ENCODE measurements around the gene PWWP2B.

The PWWP2B gene

GRCh38 chr10:132387764-132388210 is 9.2 kb upstream of the PWWP2B start:
- peaks cover 0 to 34% (median 5%) of the 10 kb centered on the region in 11 experiments; a peak in 7 of 22 replicates for H4K20me1 ChIP-seq
- H3K27ac ChIP-seq: peak overlapping the region; percentile 47 to 72 (median 60); a peak in 19 of 22 replicates
- H3K4me1 ChIP-seq: peaks cover 40 to 77% (median 71%) of the 10 kb centered on the region in 10 experiments
- H3K4me3 ChIP-seq: peak overlapping the region in 5 of 10 experiments; percentile 7 to 36 (median 36); a peak in 6 of 20 replicates
- peak overlapping the region; percentile 75 to 95 (median 84) for H3K4me2 ChIP-seq
- H3K9me3 ChIP-seq (replicated peaks in 1 of 11): no peaks in the 10 kb centered on the region
- peak overlapping the region; percentile 29 to 69 (median 60); a peak in 19 of 22 replicates for H3K9ac ChIP-seq
- peaks cover 0 to 45% (median 26%) of the 10 kb centered on the region in 11 experiments; a peak in 16 of 22 replicates for H3K27me3 ChIP-seq
- no peak for TF ChIP-seq Cebpa-rat (IDR thresholded peaks at IDR 0.05)
- no peaks in the 10 kb centered on the region for H3K36me3 ChIP-seq

- no peaks in the 10 kb centered on the region for H3K36me3 ChIP-seq
- H4K20me1 ChIP-seq: peaks cover 0 to 42% (median 6%) of the 10 kb centered on the region in 11 experiments; a peak in 8 of 22 replicates
- H3K4me1 ChIP-seq: peaks cover 48 to 77% (median 71%) of the 10 kb centered on the region in 10 experiments
- H3K9ac ChIP-seq: peak overlapping the region in 1 of 11 experiments; percentile 18; a peak in 1 of 22 replicates
- H3K9me3 ChIP-seq (replicated peaks in 1 of 11): no peaks in the 10 kb centered on the region
- no peak for TF ChIP-seq Cebpa-rat (IDR thresholded peaks at IDR 0.05)
- peak overlapping the region in 10 of 11 experiments; percentile 26 to 77 (median 68); a peak in 19 of 22 replicates for H3K4me2 ChIP-seq
- peaks cover 0 to 33% (median 16%) of the 10 kb centered on the region in 11 experiments; a peak in 16 of 22 replicates for H3K27me3 ChIP-seq
- no peak overlapping the region for H3K27ac ChIP-seq
- H3K4me3 ChIP-seq: no peak overlapping the region
Measured at GRCh38 chr10:132388891-132389432, 8.0 kb upstream of the PWWP2B start.

- peaks cover 51 to 77% (median 71%) of the 10 kb centered on the region in 10 experiments for H3K4me1 ChIP-seq
- no peak overlapping the region for H3K27ac ChIP-seq
- H3K9me3 ChIP-seq (replicated peaks in 1 of 11): no peaks in the 10 kb centered on the region
- H3K4me2 ChIP-seq: peak overlapping the region in 10 of 11 experiments; percentile 26 to 77 (median 68); a peak in 20 of 22 replicates
- H3K27me3 ChIP-seq: peaks cover 0 to 26% (median 11%) of the 10 kb centered on the region in 11 experiments; a peak in 15 of 22 replicates
- H3K36me3 ChIP-seq: no peaks in the 10 kb centered on the region
- H3K4me3 ChIP-seq: no peak overlapping the region
- H3K9ac ChIP-seq: peak overlapping the region in 1 of 11 experiments; percentile 18; a peak in 1 of 22 replicates
- TF ChIP-seq Cebpa-rat (IDR thresholded peaks at IDR 0.05): no peak
- peaks cover 0 to 47% (median 12%) of the 10 kb centered on the region in 11 experiments; a peak in 10 of 22 replicates for H4K20me1 ChIP-seq
Measured at GRCh38 chr10:132389433-132390169, 7.4 kb upstream of the PWWP2B start.

- Histone ChIP-seq H4K20me1 (peaks cover 0 to 54% (median 17%) of the 10 kb centered on the region in 11 experiments; a peak in 13 of 22 replicates), H3K9ac (0 out of 22 replicates have a peak overlapping the region, but pooled peaks of 1 of the 11 experiments have one; percentile 18), H3K27me3 (peaks cover 0 to 24% (median 15%) of the 10 kb centered on the region in 11 experiments; a peak in 13 of 22 replicates), H3K36me3 (no peaks in the 10 kb centered on the region), H3K9me3 (replicated peaks in 1 of 11) (no peaks in the 10 kb centered on the region), H3K4me3 (no peak overlapping the region), H3K4me2 (peak overlapping the region in 9 of 11 experiments; percentile 44 to 77 (median 70); a peak in 18 of 22 replicates), H3K27ac (no peak overlapping the region), H3K4me1 (peaks cover 51 to 77% (median 71%) of the 10 kb centered on the region in 10 experiments)
- peak in 1 of 11 experiments; percentile 61; a peak in 2 of 22 replicates for TF ChIP-seq Cebpa-rat (IDR thresholded peaks at IDR 0.05)
Measured at GRCh38 chr10:132390170-132390920, 6.7 kb upstream of the PWWP2B start.

- no peak overlapping the region for H3K4me3 ChIP-seq
- H3K4me2 ChIP-seq: peak overlapping the region in 6 of 11 experiments; percentile 3 to 77 (median 66); a peak in 5 of 22 replicates
- H3K9ac ChIP-seq: no peak overlapping the region
- H3K27ac ChIP-seq: no peak overlapping the region
- no peaks in the 10 kb centered on the region for H3K36me3 ChIP-seq
- no peak for TF ChIP-seq Cebpa-rat (IDR thresholded peaks at IDR 0.05)
- H3K27me3 ChIP-seq: peaks cover 0 to 31% (median 15%) of the 10 kb centered on the region in 11 experiments; a peak in 15 of 22 replicates
- no peaks in the 10 kb centered on the region for H3K9me3 ChIP-seq (replicated peaks in 1 of 11)
- H3K4me1 ChIP-seq: peaks cover 51 to 77% (median 71%) of the 10 kb centered on the region in 10 experiments
- H4K20me1 ChIP-seq: peaks cover 0 to 55% (median 18%) of the 10 kb centered on the region in 11 experiments; a peak in 13 of 22 replicates
Measured at GRCh38 chr10:132390921-132391675, 5.9 kb upstream of the PWWP2B start.

- Histone ChIP-seq H3K4me1 (peaks cover 47 to 74% (median 69%) of the 10 kb centered on the region in 10 experiments), H3K27me3 (peaks cover 0 to 33% (median 15%) of the 10 kb centered on the region in 11 experiments; a peak in 15 of 22 replicates), H3K36me3 (no peaks in the 10 kb centered on the region), H3K4me3 (no peak overlapping the region), H3K4me2 (no peak overlapping the region), H3K9ac (no peak overlapping the region), H4K20me1 (peaks cover 0 to 52% (median 18%) of the 10 kb centered on the region in 11 experiments; a peak in 12 of 22 replicates), H3K9me3 (replicated peaks in 1 of 11) (no peaks in the 10 kb centered on the region), H3K27ac (no peak overlapping the region)
- TF ChIP-seq Cebpa-rat (IDR thresholded peaks at IDR 0.05): no peak
Measured at GRCh38 chr10:132391676-132392020, 5.4 kb upstream of the PWWP2B start.

- H3K4me1 ChIP-seq: peaks cover 41 to 68% (median 63%) of the 10 kb centered on the region in 10 experiments
- H3K9me3 ChIP-seq (replicated peaks in 1 of 11): no peaks in the 10 kb centered on the region
- peaks cover 0 to 33% (median 15%) of the 10 kb centered on the region in 11 experiments; a peak in 15 of 22 replicates for H3K27me3 ChIP-seq
- H4K20me1 ChIP-seq: peaks cover 0 to 45% (median 18%) of the 10 kb centered on the region in 11 experiments; a peak in 12 of 22 replicates
- no peak overlapping the region for H3K9ac ChIP-seq
- no peak overlapping the region for H3K27ac ChIP-seq
- TF ChIP-seq Cebpa-rat (IDR thresholded peaks at IDR 0.05): no peak
- H3K36me3 ChIP-seq: no peaks in the 10 kb centered on the region
- H3K4me3 ChIP-seq: no peak overlapping the region
- peak overlapping the region in 3 of 11 experiments; percentile 85 to 97 (median 93); a peak in 1 of 22 replicates for H3K4me2 ChIP-seq
Measured at GRCh38 chr10:132392184-132392800, 4.7 kb upstream of the PWWP2B start.
